Loucy (cell line): ENCODE results near the gene MPND.

Source experiments
- H2AFZ ChIP-seq: fragments of 200-600 bp; sonication (generic); 2 replicates; pipeline ENCODE4 v1.6.0; 2016; ENCODE audit warnings: antibody characterized with exemption, mild to moderate bottlenecking, low read length, moderate library complexity
- H3F3A ChIP-seq: fragments of 200-600 bp; 2 replicates; pipeline ENCODE4 v1.6.0; 2016; ENCODE audit warnings: antibody characterized with exemption, low read depth, mild to moderate bottlenecking
- H3K27me3 ChIP-seq: fragments of 200-600 bp; sonication (generic); 2 replicates; pipeline ENCODE4 v1.6.1; 2014; ENCODE audit warnings: low read length, mild to moderate bottlenecking; ENCODE audit not compliant: insufficient read depth, poor library complexity, severe bottlenecking
- H3K36me3 ChIP-seq: fragments of 200-600 bp; sonication (generic); 2 replicates; pipeline ENCODE4 v1.6.1; 2016; ENCODE audit warnings: low read length; ENCODE audit not compliant: insufficient read depth
- H3K4me1 ChIP-seq: fragments of 200-600 bp; sonication (generic); 2 replicates; pipeline ENCODE4 v1.5.1; 2014; ENCODE audit warnings: low read length, mild to moderate bottlenecking; ENCODE audit not compliant: insufficient read depth, poor library complexity, severe bottlenecking
- H3K4me2 ChIP-seq: fragments of 200-600 bp; sonication (generic); 2 replicates; pipeline ENCODE4 v1.6.0; 2014; ENCODE audit warnings: antibody characterized with exemption, low read length, low read depth, mild to moderate bottlenecking; ENCODE audit not compliant: poor library complexity, severe bottlenecking
- H3K4me3 ChIP-seq: fragments of 200-600 bp; sonication (generic); 2 replicates; pipeline ENCODE4 v1.5.1; 2014; ENCODE audit warnings: low read length, mild to moderate bottlenecking, mixed read lengths; ENCODE audit not compliant: poor library complexity, severe bottlenecking
- H3K79me2 ChIP-seq: fragments of 200-600 bp; sonication (generic); 2 replicates; pipeline ENCODE4 v1.6.1; 2014; ENCODE audit warnings: low read length; ENCODE audit not compliant: insufficient read depth
- H3K9ac ChIP-seq: fragments of 200-600 bp; sonication (generic); 2 replicates; pipeline ENCODE4 v1.6.0; 2014; ENCODE audit warnings: mild to moderate bottlenecking, low read depth, low read length, moderate library complexity; ENCODE audit not compliant: poor library complexity, severe bottlenecking
- H3K9me2 ChIP-seq: fragments of 200-600 bp; sonication (generic); replicated peaks from 2 replicates; pipeline ENCODE4 v1.6.1; 2016; ENCODE audit warnings: low read depth, low read length, mixed read lengths
- H3K9me3 ChIP-seq: fragments of 200-600 bp; sonication (generic); 2 replicates; pipeline ENCODE4 v1.6.1; 2014; ENCODE audit warnings: mild to moderate bottlenecking, antibody characterized with exemption, low read length, low read depth; ENCODE audit not compliant: insufficient read depth
- H4K20me1 ChIP-seq: fragments of 200-600 bp; sonication (generic); 2 replicates; pipeline ENCODE4 v1.6.0; 2014; ENCODE audit warnings: antibody characterized with exemption, low read length, mild to moderate bottlenecking; ENCODE audit not compliant: insufficient read depth, poor library complexity, severe bottlenecking
- EZH2phosphoT487 ChIP-seq: fragments of 200-600 bp; IDR thresholded peaks from 2 replicates; pipeline ENCODE4 v1.6.1; 2018; ENCODE audit warnings: antibody characterized with exemption, mild to moderate bottlenecking, moderate library complexity, borderline replicate concordance
- TF ChIP-seq, protein P1 (sequence below): fragments of 200-600 bp; sonication (generic); conservative IDR thresholded peaks from 2 replicates; pipeline ENCODE4 v1.5.1; 2014; ENCODE audit warnings: mild to moderate bottlenecking, antibody characterized with exemption, low read length

The MPND gene

DNA sequence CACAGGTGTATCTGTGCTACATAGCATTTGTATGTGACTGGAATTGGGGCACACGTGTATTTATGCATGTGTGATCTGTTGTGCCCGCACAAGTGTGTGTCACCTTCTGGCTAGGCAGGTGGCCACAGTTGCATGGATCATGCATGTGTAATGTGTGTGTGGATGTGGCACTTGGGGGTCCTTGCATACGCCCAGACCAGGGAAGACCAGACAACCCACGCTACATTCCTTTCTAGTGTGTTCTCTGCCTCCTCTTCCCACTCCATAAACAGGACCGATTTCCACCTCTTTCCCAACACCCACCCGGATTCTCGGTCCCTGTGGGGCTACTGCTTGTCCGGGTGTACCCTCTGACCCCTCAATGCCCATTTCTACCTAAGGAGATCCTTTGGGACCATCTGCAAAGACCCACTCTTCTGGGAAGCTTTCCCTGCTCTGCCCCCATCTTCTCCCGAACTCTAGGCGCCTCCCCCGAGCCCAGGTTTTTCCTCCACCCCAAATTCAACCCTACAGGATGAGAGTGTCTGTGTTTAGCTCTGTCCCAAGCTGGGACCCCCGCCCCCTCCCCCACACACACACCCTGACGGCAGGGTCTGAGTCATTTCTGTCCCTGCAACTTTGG is 17.0 kb upstream of the MPND start:
- no peaks in the 10 kb centered on the region for H3K36me3 ChIP-seq
- no peaks in the 10 kb centered on the region for H3K9me3 ChIP-seq
- no peak for TF ChIP-seq EZH2phosphoT487
- TF ChIP-seq, protein P1, sequence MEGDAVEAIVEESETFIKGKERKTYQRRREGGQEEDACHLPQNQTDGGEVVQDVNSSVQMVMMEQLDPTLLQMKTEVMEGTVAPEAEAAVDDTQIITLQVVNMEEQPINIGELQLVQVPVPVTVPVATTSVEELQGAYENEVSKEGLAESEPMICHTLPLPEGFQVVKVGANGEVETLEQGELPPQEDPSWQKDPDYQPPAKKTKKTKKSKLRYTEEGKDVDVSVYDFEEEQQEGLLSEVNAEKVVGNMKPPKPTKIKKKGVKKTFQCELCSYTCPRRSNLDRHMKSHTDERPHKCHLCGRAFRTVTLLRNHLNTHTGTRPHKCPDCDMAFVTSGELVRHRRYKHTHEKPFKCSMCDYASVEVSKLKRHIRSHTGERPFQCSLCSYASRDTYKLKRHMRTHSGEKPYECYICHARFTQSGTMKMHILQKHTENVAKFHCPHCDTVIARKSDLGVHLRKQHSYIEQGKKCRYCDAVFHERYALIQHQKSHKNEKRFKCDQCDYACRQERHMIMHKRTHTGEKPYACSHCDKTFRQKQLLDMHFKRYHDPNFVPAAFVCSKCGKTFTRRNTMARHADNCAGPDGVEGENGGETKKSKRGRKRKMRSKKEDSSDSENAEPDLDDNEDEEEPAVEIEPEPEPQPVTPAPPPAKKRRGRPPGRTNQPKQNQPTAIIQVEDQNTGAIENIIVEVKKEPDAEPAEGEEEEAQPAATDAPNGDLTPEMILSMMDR, result no peak
- H3K9ac ChIP-seq, result no peak overlapping the region
- H3F3A ChIP-seq, result no peaks in the 10 kb centered on the region
- no peaks in the 10 kb centered on the region for H4K20me1 ChIP-seq
- H3K4me1 ChIP-seq, result no peaks in the 10 kb centered on the region
- no peaks in the 10 kb centered on the region for H3K79me2 ChIP-seq
- H3K9me2 ChIP-seq, result no peaks in the 10 kb centered on the region
- no peak overlapping the region for H3K4me3 ChIP-seq
- no peak overlapping the region for H2AFZ ChIP-seq
- no peaks in the 10 kb centered on the region for H3K27me3 ChIP-seq
- H3K4me2 ChIP-seq, result no peak overlapping the region

DNA sequence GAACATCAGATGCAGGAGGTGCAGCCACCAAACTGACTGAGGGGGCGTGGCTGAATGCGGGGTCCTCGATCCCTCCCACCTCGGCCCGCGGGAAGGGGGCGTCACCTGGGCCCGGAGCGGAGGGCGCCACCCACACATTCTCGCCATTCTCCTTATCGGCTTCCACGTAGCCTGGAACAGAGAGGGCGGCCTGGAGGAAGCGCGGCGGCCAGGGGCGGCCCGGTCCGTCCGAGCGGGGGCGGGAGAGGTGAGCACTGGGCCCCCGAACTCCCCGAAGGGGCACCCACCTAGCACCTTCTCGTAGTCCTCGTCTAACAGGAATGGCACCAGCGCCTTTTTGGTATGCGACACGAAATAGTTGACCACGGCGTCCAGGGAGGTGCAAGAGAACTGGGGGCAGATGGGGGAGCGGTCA is 16.5 kb upstream of the MPND start:
- H3K9ac ChIP-seq, result no peak overlapping the region

DNA sequence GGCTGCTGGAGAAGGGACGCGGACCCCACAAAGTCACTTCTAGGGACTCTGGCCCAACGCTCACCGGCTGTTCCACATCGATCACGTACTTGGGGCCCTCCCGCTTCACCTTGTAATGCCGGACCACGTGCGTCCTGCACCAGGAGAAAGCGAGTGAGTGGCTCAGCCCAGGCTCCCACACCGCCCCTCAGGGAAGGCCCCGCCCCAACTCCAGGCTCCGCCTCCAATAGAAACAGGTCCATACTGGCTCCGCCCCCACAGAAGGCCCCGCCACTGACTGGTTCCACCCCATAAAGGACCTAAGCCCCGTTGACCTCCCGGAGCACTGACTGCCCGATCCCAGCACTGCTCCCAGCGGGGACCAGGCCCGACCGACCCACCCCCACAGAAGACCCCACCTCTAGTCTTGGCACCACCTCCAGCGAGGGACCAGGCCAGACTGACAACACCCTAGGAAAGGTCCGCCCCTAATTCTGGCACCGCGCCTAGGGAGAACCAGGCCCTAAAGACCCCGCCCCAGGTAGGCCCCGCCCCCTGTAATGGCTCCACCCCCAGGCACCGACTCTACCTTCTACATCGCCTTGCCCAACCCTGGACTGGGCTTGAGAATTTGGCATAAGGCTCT is 16.0 kb upstream of the MPND start:
- no peak overlapping the region for H3K4me2 ChIP-seq

More for the DNA sequence above, 16.5 kb upstream of the MPND start:
- H3K79me2 ChIP-seq, result no peaks in the 10 kb centered on the region
- H4K20me1 ChIP-seq, result no peaks in the 10 kb centered on the region
- no peaks in the 10 kb centered on the region for H3F3A ChIP-seq
- no peaks in the 10 kb centered on the region for H3K9me2 ChIP-seq
- no peaks in the 10 kb centered on the region for H3K27me3 ChIP-seq
- H3K4me3 ChIP-seq, result no peak overlapping the region
- no peaks in the 10 kb centered on the region for H3K36me3 ChIP-seq
- H3K9me3 ChIP-seq, result no peaks in the 10 kb centered on the region
- no peaks in the 10 kb centered on the region for H3K4me1 ChIP-seq
- H3K4me2 ChIP-seq, result no peak overlapping the region
- TF ChIP-seq EZH2phosphoT487, result no peak
- TF ChIP-seq, protein P1, result no peak
- H2AFZ ChIP-seq, result no peak overlapping the region

More for the DNA sequence above, 16.0 kb upstream of the MPND start:
- no peak overlapping the region for H3K9ac ChIP-seq
- H3K36me3 ChIP-seq, result no peaks in the 10 kb centered on the region
- no peaks in the 10 kb centered on the region for H3K79me2 ChIP-seq
- H4K20me1 ChIP-seq, result no peaks in the 10 kb centered on the region
- H3K4me1 ChIP-seq, result no peaks in the 10 kb centered on the region
- no peaks in the 10 kb centered on the region for H3K9me3 ChIP-seq
- H3K27me3 ChIP-seq, result no peaks in the 10 kb centered on the region
- no peaks in the 10 kb centered on the region for H3F3A ChIP-seq
- H3K4me3 ChIP-seq, result no peak overlapping the region
- H2AFZ ChIP-seq, result no peak overlapping the region
- H3K9me2 ChIP-seq, result no peaks in the 10 kb centered on the region
- TF ChIP-seq, protein P1, result no peak
- TF ChIP-seq EZH2phosphoT487, result no peak
